Nucleus accumbens (tissue), 56 donors: ENCODE measurements around the gene EPHX1.

Source experiments
- DNase-seq, 56 donors: peaks; one replicate each; lab custom pipeline; 2025; lab: John Stamatoyannopoulos, UW

EPHX1 gene

GRCh38 chr1:225891229-225891972 is 81.5 kb downstream of the EPHX1 start:
- no peak for DNase-seq

DNA sequence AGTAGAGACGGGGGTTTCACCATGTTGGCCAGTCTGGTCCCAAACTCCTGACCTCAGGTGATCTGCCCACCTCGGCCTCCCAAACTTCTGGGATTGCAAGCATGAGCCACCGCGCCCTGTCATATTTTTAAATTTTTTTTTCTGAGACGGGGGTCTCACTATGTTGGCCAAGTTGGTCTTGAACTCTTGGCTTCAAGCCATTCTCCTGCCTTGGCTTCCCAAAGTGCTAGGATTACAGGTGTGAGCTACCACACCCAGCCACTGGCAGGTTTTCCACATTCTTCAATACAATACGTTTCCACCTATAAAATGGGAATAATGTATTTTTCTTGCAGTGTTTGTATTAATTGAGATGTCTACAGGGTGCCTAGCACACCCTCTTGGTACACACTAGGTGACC is 82.4 kb downstream of the EPHX1 start:
- DNase-seq: no peak
